Spleen (tissue), 7 donors: ENCODE data around the gene NHLH1.

ENCODE experiments used
- POLR2A ChIP-seq, 3 donors: fragments of 450-650 bp; IDR thresholded peaks; one replicate each; pipeline ENCODE4 v1.5.1; 2017; ENCODE audit warnings: antibody characterized with exemption in 3 of 3, mild to moderate bottlenecking in 1 of 3
- POLR2AphosphoS5 ChIP-seq, 3 donors: sonication (generic); formaldehyde crosslinking; IDR thresholded peaks; one replicate each; pipeline ENCODE4 v1.5.1; 2017; ENCODE audit warnings: antibody characterized with exemption in 3 of 3
- TF ChIP-seq, protein P1 (sequence below), 11 experiments: fragments of 200-600 bp in 7 of 11; fragments of 450-650 bp in 4 of 11; sonication (generic) in 4 of 11; IDR thresholded peaks in 8 of 11; conservative IDR thresholded peaks in 3 of 11; 1 replicate in 7 of 11; 2 replicates in 4 of 11; pipeline versions ENCODE4 v1.4.0 to v1.8.0; 2016 to 2021; ENCODE audit warnings: antibody characterized with exemption in 11 of 11, inconsistent platforms in 4 of 11, mild to moderate bottlenecking in 1 of 11
- donor health status: DM: no; HTN: no; CAD: no; lungs with moderate emphysema.
- donor health status: DM: no; HTN: no; CAD: no.
- donor health status: DM: no; HTN: no; CAD: no.

GRCh38 chr1:160346958-160347357 lies 19.9 kb upstream of the NHLH1 start:
- TF ChIP-seq, protein P1, sequence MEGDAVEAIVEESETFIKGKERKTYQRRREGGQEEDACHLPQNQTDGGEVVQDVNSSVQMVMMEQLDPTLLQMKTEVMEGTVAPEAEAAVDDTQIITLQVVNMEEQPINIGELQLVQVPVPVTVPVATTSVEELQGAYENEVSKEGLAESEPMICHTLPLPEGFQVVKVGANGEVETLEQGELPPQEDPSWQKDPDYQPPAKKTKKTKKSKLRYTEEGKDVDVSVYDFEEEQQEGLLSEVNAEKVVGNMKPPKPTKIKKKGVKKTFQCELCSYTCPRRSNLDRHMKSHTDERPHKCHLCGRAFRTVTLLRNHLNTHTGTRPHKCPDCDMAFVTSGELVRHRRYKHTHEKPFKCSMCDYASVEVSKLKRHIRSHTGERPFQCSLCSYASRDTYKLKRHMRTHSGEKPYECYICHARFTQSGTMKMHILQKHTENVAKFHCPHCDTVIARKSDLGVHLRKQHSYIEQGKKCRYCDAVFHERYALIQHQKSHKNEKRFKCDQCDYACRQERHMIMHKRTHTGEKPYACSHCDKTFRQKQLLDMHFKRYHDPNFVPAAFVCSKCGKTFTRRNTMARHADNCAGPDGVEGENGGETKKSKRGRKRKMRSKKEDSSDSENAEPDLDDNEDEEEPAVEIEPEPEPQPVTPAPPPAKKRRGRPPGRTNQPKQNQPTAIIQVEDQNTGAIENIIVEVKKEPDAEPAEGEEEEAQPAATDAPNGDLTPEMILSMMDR (IDR thresholded peaks at IDR 0.05 in 8 of 11, conservative IDR thresholded peaks at IDR 0.05 in 3 of 11) = no peak
- no peak for TF ChIP-seq POLR2AphosphoS5 (IDR thresholded peaks at IDR 0.05)
- TF ChIP-seq POLR2A (IDR thresholded peaks at IDR 0.05) = no peak
